GM23338 (cell line): ENCODE results near the gene CYB5D1.

Experiments
- CREB1 ChIP-seq: fragments of 250-450 bp; sonication (Bioruptor Pico); IDR thresholded peaks from 2 replicates; pipeline ENCODE4 v1.5.0; 2020; ENCODE audit warnings: low read depth, mild to moderate bottlenecking, moderate library complexity
- EZH2 ChIP-seq: fragments of 200-600 bp; sonication (generic); IDR thresholded peaks from one replicate; pipeline ENCODE4 v1.8.0; 2017; ENCODE audit warnings: antibody characterized with exemption, mild to moderate bottlenecking, low read depth; ENCODE audit not compliant: unreplicated experiment
- EZH2phosphoT487 ChIP-seq: fragments of 200-600 bp; sonication (generic); IDR thresholded peaks from one replicate; pipeline ENCODE4 v1.8.1; 2018; ENCODE audit warnings: antibody characterized with exemption; ENCODE audit not compliant: unreplicated experiment
- JUNB ChIP-seq: IDR thresholded peaks from one replicate; pipeline ENCODE4 v1.6.1; 2016; ENCODE audit warnings: antibody characterized with exemption; ENCODE audit not compliant: unreplicated experiment
- NANOG ChIP-seq: IDR thresholded peaks from 2 replicates; pipeline ENCODE4 v1.6.1; 2016; ENCODE audit warnings: antibody characterized with exemption, borderline replicate concordance
- POLR2AphosphoS5 ChIP-seq: IDR thresholded peaks from 2 replicates; pipeline ENCODE4 v1.6.1; 2016; ENCODE audit warnings: antibody characterized with exemption, low read depth
- REST ChIP-seq: IDR thresholded peaks from one replicate; pipeline ENCODE4 v1.6.1; 2018; ENCODE audit warnings: antibody characterized with exemption; ENCODE audit not compliant: unreplicated experiment
- STAT1 ChIP-seq: IDR thresholded peaks from one replicate; pipeline ENCODE4 v1.6.1; 2016; ENCODE audit warnings: antibody characterized with exemption; ENCODE audit not compliant: unreplicated experiment
- ZNF331 ChIP-seq: fragments of 250-450 bp; sonication (Bioruptor Pico); IDR thresholded peaks from 2 replicates; pipeline ENCODE4 v1.5.0; 2020; ENCODE audit warnings: low read depth, mild to moderate bottlenecking, moderate library complexity
- TF ChIP-seq, protein P1 (sequence below), 2 experiments: fragments of 200-600 bp in 1 of 2; sonication (generic) in 1 of 2; conservative IDR thresholded peaks; 2 replicates each; pipeline versions ENCODE4 v1.5.1 to v1.6.1; 2016 to 2017; ENCODE audit warnings: antibody characterized with exemption in 2 of 2, low read depth in 2 of 2, mild to moderate bottlenecking in 2 of 2, moderate library complexity in 1 of 2
- TF ChIP-seq, protein P2 (sequence below): IDR thresholded peaks from 2 replicates; pipeline ENCODE4 v1.6.1; 2016; ENCODE audit warnings: antibody characterized with exemption
- TF ChIP-seq, protein P3 (sequence below): fragments of 250-450 bp; sonication (Bioruptor Pico); IDR thresholded peaks from 2 replicates; pipeline ENCODE4 v1.5.0; 2020; ENCODE audit warnings: mild to moderate bottlenecking, moderate library complexity

DNA sequence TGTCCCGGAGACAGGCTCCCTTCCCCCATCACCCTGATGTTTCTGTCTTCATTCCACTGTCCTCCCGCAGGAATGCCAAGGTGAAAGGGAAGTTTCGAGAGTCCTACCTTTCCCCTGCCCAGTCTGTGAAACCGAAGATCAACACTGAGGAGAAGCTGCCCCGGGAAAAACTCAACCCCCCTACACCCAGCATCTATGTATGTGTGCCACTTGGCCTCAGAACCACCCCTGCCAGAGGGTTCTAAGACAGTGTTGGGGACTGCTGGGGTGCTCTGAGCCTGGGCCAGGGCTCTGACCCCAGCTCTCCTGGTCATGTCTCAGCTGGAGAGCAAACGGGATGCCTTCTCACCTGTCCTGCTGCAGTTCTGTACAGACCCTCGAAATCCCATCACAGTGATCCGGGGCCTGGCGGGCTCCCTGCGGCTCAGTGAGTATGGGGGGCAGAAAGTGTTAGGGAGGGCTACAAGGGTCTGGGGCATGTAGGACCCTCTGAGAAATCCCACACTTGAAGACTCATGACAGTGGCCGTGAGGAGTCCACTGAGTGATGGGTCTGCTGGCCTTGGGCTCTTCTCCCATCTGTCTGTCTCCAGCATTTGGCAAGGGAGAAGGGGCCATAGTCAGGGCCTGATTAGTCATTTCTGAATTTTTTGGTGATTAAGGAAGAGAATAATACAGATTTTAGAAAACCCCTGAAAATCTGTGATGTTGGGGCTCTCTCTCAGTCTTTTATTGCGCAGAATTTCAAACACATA lies 7.9 kb upstream of the CYB5D1 start:
- TF ChIP-seq POLR2AphosphoS5 (no peak), EZH2 (no peak), NANOG (no peak), EZH2phosphoT487 (no peak), REST (no peak), JUNB (no peak), STAT1 (no peak), CREB1 (CRISPR knock-in tag) (no peak), ZNF331 (no peak)
- TF ChIP-seq, protein P1, sequence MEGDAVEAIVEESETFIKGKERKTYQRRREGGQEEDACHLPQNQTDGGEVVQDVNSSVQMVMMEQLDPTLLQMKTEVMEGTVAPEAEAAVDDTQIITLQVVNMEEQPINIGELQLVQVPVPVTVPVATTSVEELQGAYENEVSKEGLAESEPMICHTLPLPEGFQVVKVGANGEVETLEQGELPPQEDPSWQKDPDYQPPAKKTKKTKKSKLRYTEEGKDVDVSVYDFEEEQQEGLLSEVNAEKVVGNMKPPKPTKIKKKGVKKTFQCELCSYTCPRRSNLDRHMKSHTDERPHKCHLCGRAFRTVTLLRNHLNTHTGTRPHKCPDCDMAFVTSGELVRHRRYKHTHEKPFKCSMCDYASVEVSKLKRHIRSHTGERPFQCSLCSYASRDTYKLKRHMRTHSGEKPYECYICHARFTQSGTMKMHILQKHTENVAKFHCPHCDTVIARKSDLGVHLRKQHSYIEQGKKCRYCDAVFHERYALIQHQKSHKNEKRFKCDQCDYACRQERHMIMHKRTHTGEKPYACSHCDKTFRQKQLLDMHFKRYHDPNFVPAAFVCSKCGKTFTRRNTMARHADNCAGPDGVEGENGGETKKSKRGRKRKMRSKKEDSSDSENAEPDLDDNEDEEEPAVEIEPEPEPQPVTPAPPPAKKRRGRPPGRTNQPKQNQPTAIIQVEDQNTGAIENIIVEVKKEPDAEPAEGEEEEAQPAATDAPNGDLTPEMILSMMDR (conservative IDR thresholded peaks at IDR 0.05; ENCODE audit: low read depth in 2 of 2) = no peak
- TF ChIP-seq, protein P2, sequence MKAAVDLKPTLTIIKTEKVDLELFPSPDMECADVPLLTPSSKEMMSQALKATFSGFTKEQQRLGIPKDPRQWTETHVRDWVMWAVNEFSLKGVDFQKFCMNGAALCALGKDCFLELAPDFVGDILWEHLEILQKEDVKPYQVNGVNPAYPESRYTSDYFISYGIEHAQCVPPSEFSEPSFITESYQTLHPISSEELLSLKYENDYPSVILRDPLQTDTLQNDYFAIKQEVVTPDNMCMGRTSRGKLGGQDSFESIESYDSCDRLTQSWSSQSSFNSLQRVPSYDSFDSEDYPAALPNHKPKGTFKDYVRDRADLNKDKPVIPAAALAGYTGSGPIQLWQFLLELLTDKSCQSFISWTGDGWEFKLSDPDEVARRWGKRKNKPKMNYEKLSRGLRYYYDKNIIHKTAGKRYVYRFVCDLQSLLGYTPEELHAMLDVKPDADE = no peak
- TF ChIP-seq, protein P3, sequence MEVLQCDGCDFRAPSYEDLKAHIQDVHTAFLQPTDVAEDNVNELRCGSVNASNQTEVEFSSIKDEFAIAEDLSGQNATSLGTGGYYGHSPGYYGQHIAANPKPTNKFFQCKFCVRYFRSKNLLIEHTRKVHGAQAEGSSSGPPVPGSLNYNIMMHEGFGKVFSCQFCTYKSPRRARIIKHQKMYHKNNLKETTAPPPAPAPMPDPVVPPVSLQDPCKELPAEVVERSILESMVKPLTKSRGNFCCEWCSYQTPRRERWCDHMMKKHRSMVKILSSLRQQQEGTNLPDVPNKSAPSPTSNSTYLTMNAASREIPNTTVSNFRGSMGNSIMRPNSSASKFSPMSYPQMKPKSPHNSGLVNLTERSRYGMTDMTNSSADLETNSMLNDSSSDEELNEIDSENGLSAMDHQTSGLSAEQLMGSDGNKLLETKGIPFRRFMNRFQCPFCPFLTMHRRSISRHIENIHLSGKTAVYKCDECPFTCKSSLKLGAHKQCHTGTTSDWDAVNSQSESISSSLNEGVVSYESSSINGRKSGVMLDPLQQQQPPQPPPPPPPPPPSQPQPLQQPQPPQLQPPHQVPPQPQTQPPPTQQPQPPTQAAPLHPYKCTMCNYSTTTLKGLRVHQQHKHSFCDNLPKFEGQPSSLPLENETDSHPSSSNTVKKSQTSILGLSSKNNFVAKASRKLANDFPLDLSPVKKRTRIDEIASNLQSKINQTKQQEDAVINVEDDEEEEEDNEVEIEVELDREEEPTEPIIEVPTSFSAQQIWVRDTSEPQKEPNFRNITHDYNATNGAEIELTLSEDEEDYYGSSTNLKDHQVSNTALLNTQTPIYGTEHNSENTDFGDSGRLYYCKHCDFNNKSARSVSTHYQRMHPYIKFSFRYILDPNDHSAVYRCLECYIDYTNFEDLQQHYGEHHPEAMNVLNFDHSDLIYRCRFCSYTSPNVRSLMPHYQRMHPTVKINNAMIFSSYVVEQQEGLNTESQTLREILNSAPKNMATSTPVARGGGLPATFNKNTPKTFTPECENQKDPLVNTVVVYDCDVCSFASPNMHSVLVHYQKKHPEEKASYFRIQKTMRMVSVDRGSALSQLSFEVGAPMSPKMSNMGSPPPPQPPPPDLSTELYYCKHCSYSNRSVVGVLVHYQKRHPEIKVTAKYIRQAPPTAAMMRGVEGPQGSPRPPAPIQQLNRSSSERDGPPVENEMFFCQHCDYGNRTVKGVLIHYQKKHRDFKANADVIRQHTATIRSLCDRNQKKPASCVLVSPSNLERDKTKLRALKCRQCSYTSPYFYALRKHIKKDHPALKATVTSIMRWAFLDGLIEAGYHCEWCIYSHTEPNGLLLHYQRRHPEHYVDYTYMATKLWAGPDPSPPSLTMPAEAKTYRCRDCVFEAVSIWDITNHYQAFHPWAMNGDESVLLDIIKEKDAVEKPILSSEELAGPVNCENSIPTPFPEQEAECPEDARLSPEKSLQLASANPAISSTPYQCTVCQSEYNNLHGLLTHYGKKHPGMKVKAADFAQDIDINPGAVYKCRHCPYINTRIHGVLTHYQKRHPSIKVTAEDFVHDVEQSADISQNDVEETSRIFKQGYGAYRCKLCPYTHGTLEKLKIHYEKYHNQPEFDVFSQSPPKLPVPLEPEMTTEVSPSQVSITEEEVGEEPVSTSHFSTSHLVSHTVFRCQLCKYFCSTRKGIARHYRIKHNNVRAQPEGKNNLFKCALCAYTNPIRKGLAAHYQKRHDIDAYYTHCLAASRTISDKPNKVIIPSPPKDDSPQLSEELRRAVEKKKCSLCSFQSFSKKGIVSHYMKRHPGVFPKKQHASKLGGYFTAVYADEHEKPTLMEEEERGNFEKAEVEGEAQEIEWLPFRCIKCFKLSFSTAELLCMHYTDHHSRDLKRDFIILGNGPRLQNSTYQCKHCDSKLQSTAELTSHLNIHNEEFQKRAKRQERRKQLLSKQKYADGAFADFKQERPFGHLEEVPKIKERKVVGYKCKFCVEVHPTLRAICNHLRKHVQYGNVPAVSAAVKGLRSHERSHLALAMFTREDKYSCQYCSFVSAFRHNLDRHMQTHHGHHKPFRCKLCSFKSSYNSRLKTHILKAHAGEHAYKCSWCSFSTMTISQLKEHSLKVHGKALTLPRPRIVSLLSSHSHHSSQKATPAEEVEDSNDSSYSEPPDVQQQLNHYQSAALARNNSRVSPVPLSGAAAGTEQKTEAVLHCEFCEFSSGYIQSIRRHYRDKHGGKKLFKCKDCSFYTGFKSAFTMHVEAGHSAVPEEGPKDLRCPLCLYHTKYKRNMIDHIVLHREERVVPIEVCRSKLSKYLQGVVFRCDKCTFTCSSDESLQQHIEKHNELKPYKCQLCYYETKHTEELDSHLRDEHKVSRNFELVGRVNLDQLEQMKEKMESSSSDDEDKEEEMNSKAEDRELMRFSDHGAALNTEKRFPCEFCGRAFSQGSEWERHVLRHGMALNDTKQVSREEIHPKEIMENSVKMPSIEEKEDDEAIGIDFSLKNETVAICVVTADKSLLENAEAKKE (CRISPR knock-in tag) = no peak
